Measurements from ENCODE around the gene FHOD3.

Gene FHOD3

GRCh38 chr18:36675076-36675475 lies 377.6 kb downstream of the FHOD3 start:
- Histone ChIP-seq H3K9me3 (ENCODE audit: insufficient read depth, low read depth, low read length) (peaks cover 16% of the 10 kb centered on the region; the same call in 1 of the 2 replicates), H3K4me1 (ENCODE audit: insufficient read depth, low read length) (peaks cover 9% of the 10 kb centered on the region; the same call in 1 of the 2 replicates), H3K4me3 (ENCODE audit: low read length) (no peak overlapping the region), H3K27ac (ENCODE audit: low read depth, low read length) (no peak overlapping the region), H3K36me3 (ENCODE audit: insufficient read depth, low read length) (no peaks in the 10 kb centered on the region), H3K9ac (ENCODE audit: low read depth, low read length) (no peak overlapping the region), H3K27me3 (ENCODE audit: insufficient read depth, low read length) (no peaks in the 10 kb centered on the region)
- WGBS: 90% methylated on average over 3 of the region's 3 CpGs

GRCh38 chr18:36675542-36675941 lies 378.0 kb downstream of the FHOD3 start:
- WGBS: 100% methylated on average over 2 of the region's 2 CpGs
- Histone ChIP-seq H3K9me3 (ENCODE audit: insufficient read depth, low read depth, low read length) (peaks cover 16% of the 10 kb centered on the region; the same call in 1 of the 2 replicates), H3K27me3 (ENCODE audit: insufficient read depth, low read length) (no peaks in the 10 kb centered on the region)

GRCh38 chr18:36676629-36677028 lies 379.1 kb downstream of the FHOD3 start:
- peaks cover 16% of the 10 kb centered on the region; the same call in 1 of the 2 replicates for H3K9me3 ChIP-seq (ENCODE audit: insufficient read depth, low read depth, low read length)
- no peak overlapping the region for H3K27ac ChIP-seq (ENCODE audit: low read depth, low read length)
- no peak overlapping the region for H3K4me3 ChIP-seq (ENCODE audit: low read length)
- H3K4me1 ChIP-seq (ENCODE audit: insufficient read depth, low read length): peaks cover 9% of the 10 kb centered on the region; the same call in 1 of the 2 replicates
- no peak overlapping the region for H3K9ac ChIP-seq (ENCODE audit: low read depth, low read length)
- H3K27me3 ChIP-seq (ENCODE audit: insufficient read depth, low read length): no peaks in the 10 kb centered on the region
- no CpG with 5 or more reads among the region's 1 CpG for WGBS
- H3K36me3 ChIP-seq (ENCODE audit: insufficient read depth, low read length): no peaks in the 10 kb centered on the region

More at GRCh38 chr18:36675542-36675941, 378.0 kb downstream of the FHOD3 start:
- H3K36me3 ChIP-seq (ENCODE audit: insufficient read depth, low read length): no peaks in the 10 kb centered on the region
- peaks cover 9% of the 10 kb centered on the region; the same call in 1 of the 2 replicates for H3K4me1 ChIP-seq (ENCODE audit: insufficient read depth, low read length)
- H3K9ac ChIP-seq (ENCODE audit: low read depth, low read length): no peak overlapping the region
- H3K4me3 ChIP-seq (ENCODE audit: low read length): no peak overlapping the region
- H3K27ac ChIP-seq (ENCODE audit: low read depth, low read length): no peak overlapping the region

GRCh38 chr18:36680042-36680441 lies 382.5 kb downstream of the FHOD3 start:
- Histone ChIP-seq H3K9ac (ENCODE audit: low read depth, low read length) (no peak overlapping the region), H3K9me3 (ENCODE audit: insufficient read depth, low read depth, low read length) (peaks cover 26% of the 10 kb centered on the region), H3K4me3 (ENCODE audit: low read length) (no peak overlapping the region), H3K27ac (ENCODE audit: low read depth, low read length) (no peak overlapping the region), H3K36me3 (ENCODE audit: insufficient read depth, low read length) (no peaks in the 10 kb centered on the region), H3K27me3 (ENCODE audit: insufficient read depth, low read length) (no peaks in the 10 kb centered on the region), H3K4me1 (ENCODE audit: insufficient read depth, low read length) (no peaks in the 10 kb centered on the region)

GRCh38 chr18:36685580-36685979 lies 388.1 kb downstream of the FHOD3 start:
- H3K4me3 ChIP-seq (ENCODE audit: low read length): no peak overlapping the region
- H3K9me3 ChIP-seq (ENCODE audit: insufficient read depth, low read depth, low read length): peaks cover 10% of the 10 kb centered on the region; the same call in 1 of the 2 replicates
- no peaks in the 10 kb centered on the region for H3K36me3 ChIP-seq (ENCODE audit: insufficient read depth, low read length)
- H3K27me3 ChIP-seq (ENCODE audit: insufficient read depth, low read length): no peaks in the 10 kb centered on the region
- 100% methylated on average over 1 of the region's 2 CpGs for WGBS
- H3K27ac ChIP-seq (ENCODE audit: low read depth, low read length): no peak overlapping the region
- H3K9ac ChIP-seq (ENCODE audit: low read depth, low read length): no peak overlapping the region
- H3K4me1 ChIP-seq (ENCODE audit: insufficient read depth, low read length): no peaks in the 10 kb centered on the region

GRCh38 chr18:36688020-36688965 lies 390.8 kb downstream of the FHOD3 start:
- H3K4me1 ChIP-seq (ENCODE audit: insufficient read depth, low read length): no peaks in the 10 kb centered on the region

GRCh38 chr18:36692371-36692770 lies 394.9 kb downstream of the FHOD3 start:
- no peak overlapping the region for H3K4me3 ChIP-seq (ENCODE audit: low read length)
- no peaks in the 10 kb centered on the region for H3K27me3 ChIP-seq (ENCODE audit: insufficient read depth, low read length)
- no peak overlapping the region for H3K9ac ChIP-seq (ENCODE audit: low read depth, low read length)
- no peaks in the 10 kb centered on the region for H3K36me3 ChIP-seq (ENCODE audit: insufficient read depth, low read length)
- H3K9me3 ChIP-seq (ENCODE audit: insufficient read depth, low read depth, low read length): no peaks in the 10 kb centered on the region
- 85% methylated on average over 2 of the region's 2 CpGs for WGBS
- no peaks in the 10 kb centered on the region for H3K4me1 ChIP-seq (ENCODE audit: insufficient read depth, low read length)
- no peak overlapping the region for H3K27ac ChIP-seq (ENCODE audit: low read depth, low read length)

More at GRCh38 chr18:36688020-36688965, 390.8 kb downstream of the FHOD3 start:
- H3K36me3 ChIP-seq (ENCODE audit: insufficient read depth, low read length): no peaks in the 10 kb centered on the region
- no peak overlapping the region for H3K4me3 ChIP-seq (ENCODE audit: low read length)
- no peaks in the 10 kb centered on the region for H3K27me3 ChIP-seq (ENCODE audit: insufficient read depth, low read length)
- peaks cover 10% of the 10 kb centered on the region; the same call in 1 of the 2 replicates for H3K9me3 ChIP-seq (ENCODE audit: insufficient read depth, low read depth, low read length)
- no peak overlapping the region for H3K27ac ChIP-seq (ENCODE audit: low read depth, low read length)
- WGBS: 89% methylated on average over 3 of the region's 3 CpGs
- no peak overlapping the region for H3K9ac ChIP-seq (ENCODE audit: low read depth, low read length)

GRCh38 chr18:36692921-36693332 lies 395.4 kb downstream of the FHOD3 start:
- no peaks in the 10 kb centered on the region for H3K36me3 ChIP-seq (ENCODE audit: insufficient read depth, low read length)
- no peaks in the 10 kb centered on the region for H3K27me3 ChIP-seq (ENCODE audit: insufficient read depth, low read length)
- no peaks in the 10 kb centered on the region for H3K4me1 ChIP-seq (ENCODE audit: insufficient read depth, low read length)
- 92% methylated on average over 9 of the region's 9 CpGs for WGBS
- no peak overlapping the region for H3K4me3 ChIP-seq (ENCODE audit: low read length)
- H3K9ac ChIP-seq (ENCODE audit: low read depth, low read length): no peak overlapping the region
- H3K27ac ChIP-seq (ENCODE audit: low read depth, low read length): no peak overlapping the region
- no peaks in the 10 kb centered on the region for H3K9me3 ChIP-seq (ENCODE audit: insufficient read depth, low read depth, low read length)

GRCh38 chr18:36693931-36694620 lies 396.6 kb downstream of the FHOD3 start:
- no peak overlapping the region for H3K27ac ChIP-seq (ENCODE audit: low read depth, low read length)
- 92% methylated on average over 15 of the region's 15 CpGs for WGBS

GRCh38 chr18:36695806-36696205 lies 398.3 kb downstream of the FHOD3 start:
- no peaks in the 10 kb centered on the region for H3K9me3 ChIP-seq (ENCODE audit: insufficient read depth, low read depth, low read length)
- whole genome bisulfite sequencing: 92% methylated on average over 3 of the region's 3 CpGs
- H3K4me3 ChIP-seq (ENCODE audit: low read length): no peak overlapping the region
- H3K27ac ChIP-seq (ENCODE audit: low read depth, low read length): no peak overlapping the region
- no peak overlapping the region for H3K9ac ChIP-seq (ENCODE audit: low read depth, low read length)
- H3K36me3 ChIP-seq (ENCODE audit: insufficient read depth, low read length): no peaks in the 10 kb centered on the region
- no peaks in the 10 kb centered on the region for H3K27me3 ChIP-seq (ENCODE audit: insufficient read depth, low read length)
- H3K4me1 ChIP-seq (ENCODE audit: insufficient read depth, low read length): no peaks in the 10 kb centered on the region

More at GRCh38 chr18:36693931-36694620, 396.6 kb downstream of the FHOD3 start:
- H3K27me3 ChIP-seq (ENCODE audit: insufficient read depth, low read length): no peaks in the 10 kb centered on the region
- H3K4me3 ChIP-seq (ENCODE audit: low read length): no peak overlapping the region
- H3K9ac ChIP-seq (ENCODE audit: low read depth, low read length): no peak overlapping the region
- H3K9me3 ChIP-seq (ENCODE audit: insufficient read depth, low read depth, low read length): no peaks in the 10 kb centered on the region
- no peaks in the 10 kb centered on the region for H3K36me3 ChIP-seq (ENCODE audit: insufficient read depth, low read length)
- no peaks in the 10 kb centered on the region for H3K4me1 ChIP-seq (ENCODE audit: insufficient read depth, low read length)

- no peaks in the 10 kb centered on the region for H3K27me3 ChIP-seq (ENCODE audit: insufficient read depth, low read length)
- no peaks in the 10 kb centered on the region for H3K9me3 ChIP-seq (ENCODE audit: insufficient read depth, low read depth, low read length)
- H3K27ac ChIP-seq (ENCODE audit: low read depth, low read length): no peak overlapping the region
- no peaks in the 10 kb centered on the region for H3K36me3 ChIP-seq (ENCODE audit: insufficient read depth, low read length)
- no peak overlapping the region for H3K9ac ChIP-seq (ENCODE audit: low read depth, low read length)
- WGBS: 95% methylated on average over 2 of the region's 2 CpGs
- no peaks in the 10 kb centered on the region for H3K4me1 ChIP-seq (ENCODE audit: insufficient read depth, low read length)
- no peak overlapping the region for H3K4me3 ChIP-seq (ENCODE audit: low read length)
Observed at GRCh38 chr18:36697905-36698304, 400.4 kb downstream of the FHOD3 start.

Data from HUES64 (cell line).